Endothelial cell of umbilical vein (primary cell): Measurements from ENCODE around the gene EEIG1.

Experiments used
- CTCF ChIP-seq, 2 donors: IDR thresholded peaks; 1 replicate in 1 of 2; 2 replicates in 1 of 2; pipeline ENCODE4 v1.5.1; 2011; ENCODE audit warnings: low read length in 2 of 2, mild to moderate bottlenecking in 2 of 2, moderate library complexity in 2 of 2, control low read depth in 1 of 2, inconsistent platforms in 1 of 2, low read depth in 1 of 2; ENCODE audit not compliant: insufficient read depth in 1 of 2; ENCODE audit errors: extremely low read depth in 1 of 2
- EZH2 ChIP-seq: IDR thresholded peaks from 2 replicates; pipeline ENCODE4 v1.6.1; 2012; ENCODE audit warnings: borderline replicate concordance, low read depth, mild to moderate bottlenecking, moderate library complexity, low read length, inconsistent platforms; ENCODE audit not compliant: severe bottlenecking
- FOS ChIP-seq: IDR thresholded peaks from 2 replicates; pipeline ENCODE4 v1.6.1; 2011; ENCODE audit warnings: mild to moderate bottlenecking, low read length, moderate library complexity, borderline replicate concordance; ENCODE audit not compliant: insufficient read depth
- GATA2 ChIP-seq: IDR thresholded peaks from 2 replicates; pipeline ENCODE4 v1.7.0; 2011; ENCODE audit warnings: low read depth, mild to moderate bottlenecking, moderate library complexity, mixed read lengths, low read length; ENCODE audit not compliant: insufficient read length, insufficient read depth
- JUN ChIP-seq: IDR thresholded peaks from 2 replicates; pipeline ENCODE4 v1.6.1; 2011; ENCODE audit warnings: borderline replicate concordance, low read depth; ENCODE audit not compliant: insufficient read length, insufficient read depth
- MAX ChIP-seq: IDR thresholded peaks from 2 replicates; pipeline ENCODE4 v1.6.1; 2011; ENCODE audit not compliant: insufficient read depth, insufficient read length
- MYC ChIP-seq: IDR thresholded peaks from one replicate; pipeline ENCODE4 v1.6.1; 2011; ENCODE audit warnings: mild to moderate bottlenecking, low read depth, low read length
- POLR2A ChIP-seq: IDR thresholded peaks from 2 replicates; pipeline ENCODE4 v1.6.1; 2012; ENCODE audit warnings: low read depth, mild to moderate bottlenecking, control low read depth, low read length
- POLR2AphosphoS5 ChIP-seq: IDR thresholded peaks from 2 replicates; pipeline ENCODE4 v1.6.1; 2012; ENCODE audit warnings: low read depth, mild to moderate bottlenecking, control low read depth, low read length, moderate library complexity; ENCODE audit not compliant: insufficient read depth

DNA sequence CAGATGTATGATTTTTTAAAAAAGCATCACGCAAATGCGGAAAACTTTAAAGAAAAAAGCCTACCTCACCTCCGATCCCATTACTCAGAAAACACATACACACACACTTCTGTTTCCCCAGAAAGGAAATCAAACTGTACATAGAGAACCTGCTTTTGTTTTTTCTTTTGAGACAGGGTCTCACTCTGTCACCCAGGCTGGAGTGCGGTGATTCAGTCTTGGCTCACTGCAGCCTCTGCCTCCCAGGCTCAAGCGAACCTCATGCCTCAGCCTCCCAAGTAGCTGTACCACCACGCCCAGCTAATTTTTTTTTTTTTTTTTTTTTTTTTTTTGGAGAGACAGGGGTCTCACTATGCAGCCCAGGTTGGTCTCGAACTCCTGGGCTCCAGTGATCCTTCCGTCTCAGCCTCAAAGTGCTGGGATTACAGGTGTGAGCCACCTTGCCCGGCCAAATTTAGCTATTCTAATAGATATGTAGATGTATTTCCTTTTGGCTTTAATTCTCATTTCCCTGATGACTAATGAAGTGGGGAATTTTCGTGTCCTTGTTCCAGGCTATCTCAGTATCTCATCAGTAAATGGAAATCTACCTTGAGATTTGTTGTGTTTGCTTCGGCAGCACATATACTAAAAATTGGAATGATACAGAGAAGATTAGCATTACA, 25.7 kb upstream of the EEIG1 start:
- TF ChIP-seq CTCF (IDR thresholded peaks at IDR 0.05; ENCODE audit: extremely low read depth in 1 of 2, insufficient read depth in 1 of 2, low read depth in 1 of 2, low read length in 2 of 2), result no peak
- no peak for TF ChIP-seq POLR2A
- peak; percentile 15 for TF ChIP-seq POLR2AphosphoS5
- no peak for TF ChIP-seq EZH2
- TF ChIP-seq MYC, result no peak
- TF ChIP-seq MAX, result no peak
- peak; percentile 37 for TF ChIP-seq JUN
- TF ChIP-seq FOS, result peak; percentile 36
- peak; percentile 63 for TF ChIP-seq GATA2
